LNCAP (cell line): ENCODE results near the gene JAZF1.

Experiments
- TF ChIP-seq, protein P1 (sequence below): fragments of 450-650 bp; IDR thresholded peaks from 2 replicates; pipeline ENCODE4 v1.5.1; 2017; ENCODE audit warnings: mild to moderate bottlenecking

The JAZF1 gene

DNA sequence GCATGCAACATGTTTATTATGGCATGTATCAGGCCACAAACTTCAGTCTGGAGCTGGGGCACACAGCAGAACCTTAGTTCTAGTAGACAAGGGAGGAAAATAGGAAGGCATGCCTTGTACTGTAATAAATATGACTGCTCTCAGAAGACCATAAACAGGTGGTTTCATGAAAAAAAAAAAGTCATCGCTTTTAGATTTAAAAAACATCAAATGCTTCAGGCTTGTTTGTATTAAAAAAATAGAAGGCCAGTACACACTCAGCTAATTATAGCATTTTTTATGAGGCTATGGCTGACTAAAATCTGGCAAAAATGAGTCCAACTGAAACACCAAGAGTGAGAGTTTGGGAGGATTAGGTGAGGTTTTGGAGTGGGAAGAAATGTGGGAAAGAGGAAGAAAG is 204.1 kb downstream of the JAZF1 start:
- TF ChIP-seq, protein P1, sequence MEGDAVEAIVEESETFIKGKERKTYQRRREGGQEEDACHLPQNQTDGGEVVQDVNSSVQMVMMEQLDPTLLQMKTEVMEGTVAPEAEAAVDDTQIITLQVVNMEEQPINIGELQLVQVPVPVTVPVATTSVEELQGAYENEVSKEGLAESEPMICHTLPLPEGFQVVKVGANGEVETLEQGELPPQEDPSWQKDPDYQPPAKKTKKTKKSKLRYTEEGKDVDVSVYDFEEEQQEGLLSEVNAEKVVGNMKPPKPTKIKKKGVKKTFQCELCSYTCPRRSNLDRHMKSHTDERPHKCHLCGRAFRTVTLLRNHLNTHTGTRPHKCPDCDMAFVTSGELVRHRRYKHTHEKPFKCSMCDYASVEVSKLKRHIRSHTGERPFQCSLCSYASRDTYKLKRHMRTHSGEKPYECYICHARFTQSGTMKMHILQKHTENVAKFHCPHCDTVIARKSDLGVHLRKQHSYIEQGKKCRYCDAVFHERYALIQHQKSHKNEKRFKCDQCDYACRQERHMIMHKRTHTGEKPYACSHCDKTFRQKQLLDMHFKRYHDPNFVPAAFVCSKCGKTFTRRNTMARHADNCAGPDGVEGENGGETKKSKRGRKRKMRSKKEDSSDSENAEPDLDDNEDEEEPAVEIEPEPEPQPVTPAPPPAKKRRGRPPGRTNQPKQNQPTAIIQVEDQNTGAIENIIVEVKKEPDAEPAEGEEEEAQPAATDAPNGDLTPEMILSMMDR, result no peak

- TF ChIP-seq, protein P1, result no peak
Measured at GRCh38 chr7:27973625-27974024, 207.0 kb downstream of the JAZF1 start.

DNA sequence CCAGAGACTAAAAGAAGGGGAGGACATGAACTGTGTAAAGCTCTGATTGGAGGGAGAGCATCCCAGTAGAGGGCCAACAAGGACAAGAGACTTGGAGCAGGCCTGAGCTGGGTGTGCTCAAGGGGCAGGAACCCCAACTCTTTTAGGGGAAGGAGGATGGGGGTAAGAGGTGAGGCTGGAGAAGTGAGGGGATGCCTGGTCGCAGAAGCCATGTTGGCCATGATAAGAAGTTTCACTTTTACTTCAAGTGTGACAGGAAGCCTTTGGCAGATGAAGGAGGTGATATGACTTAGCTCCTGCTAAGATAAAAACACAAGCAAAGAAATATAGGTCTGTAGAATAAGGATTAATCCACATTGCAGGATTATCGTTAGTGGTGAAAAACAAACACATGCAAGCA is 208.3 kb downstream of the JAZF1 start:
- TF ChIP-seq, protein P1, result no peak

- TF ChIP-seq, protein P1, result no peak
Measured at GRCh38 chr7:27971171-27971812, 209.3 kb downstream of the JAZF1 start.

DNA sequence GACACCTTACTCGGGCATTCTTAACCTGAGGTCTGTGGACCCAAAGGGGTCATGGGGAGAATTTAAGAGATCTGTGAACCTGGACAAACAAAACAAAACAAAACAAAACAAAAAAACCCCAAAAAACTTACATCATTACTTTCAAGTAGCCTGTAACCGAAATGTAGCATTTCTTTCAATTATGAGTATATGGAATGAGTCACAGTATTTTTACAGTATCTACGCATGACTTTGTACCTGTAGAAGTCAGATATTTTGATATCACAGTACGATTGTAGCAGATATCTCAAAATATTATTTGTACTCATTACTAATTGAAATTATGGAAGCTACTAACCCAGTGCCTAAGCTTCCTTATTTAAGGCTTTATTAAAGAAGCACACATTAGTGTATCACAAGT is 210.2 kb downstream of the JAZF1 start:
- TF ChIP-seq, protein P1, result no peak

GRCh38 chr7:27969346-27969745 is 211.2 kb downstream of the JAZF1 start:
- TF ChIP-seq, protein P1, result no peak

DNA sequence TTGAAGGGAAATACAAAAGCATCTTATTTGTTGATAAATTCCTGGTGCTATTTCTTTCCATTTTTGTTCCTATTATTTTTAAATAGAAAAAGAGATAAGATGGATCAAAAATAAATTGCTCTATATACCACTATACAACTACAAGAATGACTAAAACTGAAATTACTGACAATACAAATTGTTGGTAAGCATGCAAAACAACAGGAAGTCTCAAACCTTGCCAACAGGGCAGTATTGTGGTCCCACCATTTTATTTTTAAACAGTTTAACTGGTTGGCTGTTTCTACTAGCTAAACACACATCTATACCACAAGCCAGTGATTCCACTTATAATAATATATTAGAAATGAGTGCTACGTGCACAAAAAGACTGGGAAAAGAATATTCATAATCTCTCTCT is 213.0 kb downstream of the JAZF1 start:
- TF ChIP-seq, protein P1, result no peak
